ENCODE data around the gene AFDN.

DNA sequence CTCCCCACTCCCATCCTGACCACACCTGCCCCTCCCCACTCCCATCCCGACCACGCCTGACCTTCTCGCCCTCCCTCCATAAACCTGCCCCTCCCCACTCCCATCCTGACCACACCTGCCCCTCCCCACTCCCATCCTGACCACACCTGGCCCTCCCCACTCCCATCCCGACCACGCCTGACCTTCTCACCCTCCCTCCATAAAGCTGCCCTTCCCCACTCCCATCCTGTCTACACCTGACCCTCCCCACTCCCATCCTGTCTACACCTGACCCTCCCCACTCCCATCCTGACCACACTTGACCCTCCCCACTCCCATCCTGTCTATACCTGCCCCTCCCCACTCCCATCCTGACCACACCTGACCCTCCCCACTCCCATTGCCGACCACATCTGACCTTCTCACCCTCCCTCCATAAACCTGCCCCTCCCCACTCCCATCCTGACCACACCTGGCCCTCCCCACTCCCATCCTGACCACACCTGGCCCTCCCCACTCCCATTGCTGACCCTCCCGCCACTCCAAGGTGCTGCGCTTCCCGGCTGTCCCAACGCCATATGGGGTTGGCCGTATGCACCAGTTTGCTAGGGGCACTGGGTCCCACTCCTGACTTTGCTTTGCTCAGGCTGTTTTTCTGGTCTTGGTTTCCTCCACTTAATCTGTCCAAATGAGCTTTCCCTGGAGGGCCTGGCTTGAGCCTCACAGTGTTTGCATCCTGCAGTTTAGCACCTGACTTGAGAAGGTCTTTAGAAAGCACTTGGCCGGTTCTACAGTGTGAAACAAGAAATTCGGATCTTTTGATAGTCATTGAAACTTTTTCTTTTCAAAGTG lies 173.7 kb downstream of the AFDN start:
- TF ChIP-seq CTCF (IDR thresholded peaks at IDR 0.05) (no peak), POLR2A (IDR thresholded peaks at IDR 0.05) (no peak)
